B cell (primary cell): Measurements from ENCODE around the gene LRP1. TPM values are rescaled to one million over a fixed set of nuclear protein-coding genes. Genes with fewer than 3 reads are reported as not detected.

Experiments
- ATAC-seq: fragments of 200-7000 bp; cut with Tn5 transposase; one replicate; pipeline ENCODE4 v1.10.0; 2021; ENCODE audit warnings: low read depth, mild to moderate bottlenecking, moderate number of reproducible peaks, moderate library complexity
- CTCF ChIA-PET: fragments of 350-600 bp; sonication (Branson Sonifier 250); formaldehyde crosslinking; loops from one replicate; lab custom pipeline; 2021; ENCODE audit warnings: antibody characterized with exemption, inconsistent platforms; lab: Charles Lee
- POLR2A ChIA-PET: fragments of 350-600 bp; sonication (Branson Sonifier 250); formaldehyde crosslinking; loops from one replicate; lab custom pipeline; 2021; ENCODE audit warnings: antibody characterized with exemption; lab: Charles Lee
- DNase-seq: peaks from one replicate; pipeline ENCODE4 v3.0.0; 2013
- H2AFZ ChIP-seq: 2 replicates; pipeline ENCODE4 v1.6.1; 2012; ENCODE audit warnings: mild to moderate bottlenecking, low read depth, low read length; ENCODE audit not compliant: insufficient read depth, poor library complexity, severe bottlenecking
- H3K27ac ChIP-seq, 2 donors: 1 replicate in 1 of 2; 2 replicates in 1 of 2; pipeline ENCODE4 v1.5.1; 2012 to 2013; ENCODE audit warnings: low read length in 2 of 2, mild to moderate bottlenecking in 2 of 2, moderate library complexity in 1 of 2
- H3K27me3 ChIP-seq, 4 experiments: fragments of 200-600 bp in 1 of 4; sonication (generic) in 1 of 4; replicated peaks in 1 of 4; 1 replicate in 2 of 4; 2 replicates in 2 of 4; pipeline versions ENCODE4 v1.6.1 to v1.7.0; 2013 to 2016; ENCODE audit warnings: low read length in 3 of 4, mild to moderate bottlenecking in 2 of 4, mixed read lengths in 1 of 4, moderate library complexity in 1 of 4; ENCODE audit not compliant: insufficient read depth in 4 of 4, control insufficient read depth in 3 of 4; ENCODE audit errors: control extremely low read depth in 1 of 4
- H3K36me3 ChIP-seq, 2 experiments: replicated peaks in 1 of 2; 1 replicate in 1 of 2; 2 replicates in 1 of 2; pipeline versions ENCODE4 v1.6.1 to v1.7.1; 2013; ENCODE audit warnings: low read length in 1 of 2; ENCODE audit not compliant: insufficient read depth in 2 of 2, control insufficient read depth in 1 of 2; ENCODE audit errors: control extremely low read depth in 1 of 2, extremely low read depth in 1 of 2
- H3K4me1 ChIP-seq, 2 donors: fragments of 200-600 bp in 1 of 2; sonication (generic) in 1 of 2; 1 replicate in 1 of 2; 2 replicates in 1 of 2; pipeline versions ENCODE4 v1.5.1 to v1.6.1; 2013 to 2017; ENCODE audit warnings: low read length in 2 of 2; ENCODE audit not compliant: control insufficient read depth in 2 of 2, insufficient read depth in 2 of 2
- H3K4me2 ChIP-seq: replicated peaks from 2 replicates; pipeline ENCODE3; 2012; ENCODE audit warnings: mild to moderate bottlenecking, low read depth, low read length; ENCODE audit not compliant: poor library complexity, severe bottlenecking
- H3K4me3 ChIP-seq, 5 experiments: fragments of 200-600 bp in 1 of 5; sonication (generic) in 1 of 5; 1 replicate in 3 of 5; 2 replicates in 2 of 5; pipeline versions ENCODE4 v1.5.1 to v1.7.0; 2011 to 2016; ENCODE audit warnings: low read length in 4 of 5, mild to moderate bottlenecking in 4 of 5, low read depth in 2 of 5, control low read depth in 1 of 5, moderate library complexity in 1 of 5; ENCODE audit not compliant: insufficient read depth in 1 of 5; ENCODE audit errors: control extremely low read depth in 1 of 5, extremely low read depth in 1 of 5
- H3K79me2 ChIP-seq: fragments of 200-600 bp; sonication (generic); one replicate; pipeline ENCODE4 v1.6.0; 2016; ENCODE audit warnings: low read length; ENCODE audit not compliant: control insufficient read depth, insufficient read depth
- H3K9ac ChIP-seq: fragments of 200-600 bp; sonication (generic); 2 replicates; pipeline ENCODE4 v1.6.1; 2017; ENCODE audit warnings: mild to moderate bottlenecking, low read length, moderate library complexity
- H3K9me3 ChIP-seq, 3 donors: one replicate each; pipeline versions ENCODE4 v1.6.1 to v1.7.1; 2013; ENCODE audit warnings: low read length in 2 of 3; ENCODE audit not compliant: control insufficient read depth in 2 of 3, insufficient read depth in 1 of 3; ENCODE audit errors: control extremely low read depth in 1 of 3
- H4K20me1 ChIP-seq: 2 replicates; pipeline ENCODE4 v1.6.0; 2012; ENCODE audit warnings: mild to moderate bottlenecking, low read length; ENCODE audit not compliant: insufficient read depth, control insufficient read depth, poor library complexity, severe bottlenecking
- H3K27ac Mint-ChIP-seq: one replicate; pipeline ENCODE4 v1.8.0; 2021; ENCODE audit warnings: mixed read lengths
- H3K27me3 Mint-ChIP-seq: one replicate; pipeline ENCODE4 v1.8.0; 2021; ENCODE audit warnings: mixed read lengths
- H3K4me1 Mint-ChIP-seq: one replicate; pipeline ENCODE4 v1.8.0; 2021; ENCODE audit warnings: mixed read lengths
- H3K4me3 Mint-ChIP-seq: one replicate; pipeline ENCODE4 v1.8.0; 2021; ENCODE audit warnings: mixed read lengths
- H3K9me3 Mint-ChIP-seq: one replicate; pipeline ENCODE4 v1.8.0; 2022; ENCODE audit warnings: mixed read lengths; ENCODE audit not compliant: insufficient read depth
- EZH2 ChIP-seq: IDR thresholded peaks from 2 replicates; pipeline ENCODE4 v1.6.1; 2012; ENCODE audit warnings: borderline replicate concordance, low read depth, mild to moderate bottlenecking, moderate library complexity, low read length; ENCODE audit not compliant: insufficient read depth, poor library complexity, severe bottlenecking
- WGBS: methylation state at CpG from one replicate; pipeline ENCODE4 v1.1.5; 2013; ENCODE audit warnings: missing lambda C conversion rate; ENCODE audit not compliant: insufficient coverage; 5-methylcytosine and 5-hydroxymethylcytosine counted together
- intact Hi-C: fragments of 100-400 bp; cut with micrococcal nuclease; formaldehyde crosslinking; loops from one replicate; pipeline ENCODE4 v1.10.0; 2022
- polyA plus RNA-seq: library from polyadenylated mRNA; depleted of rRNA; stranded (reverse); fragments of >200 nt; gene quantifications from 2 replicates; pipeline ENCODE4 v1.2.3, GENCODE V29; 2012
- total RNA-seq, 2 donors: library from RNA; stranded (reverse); fragments of 120-200 nt in 1 of 2; gene quantifications; 1 replicate in 1 of 2; 2 replicates in 1 of 2; pipeline versions ENCODE4 v1.2.3 to v1.2.4, GENCODE V29; 2013 to 2022
- TF ChIP-seq, protein P1 (sequence below): fragments of 200-600 bp; IDR thresholded peaks from one replicate; pipeline ENCODE4 v1.8.0; 2022; ENCODE audit warnings: antibody characterized with exemption, mild to moderate bottlenecking

The LRP1 gene
- total and polyA plus RNA-seq, 2 donors (not counting 1 experiment from before 2014, with no cell fraction given), result 2.0 to 4.1 TPM

- Histone ChIP-seq H4K20me1 (no peaks in the 10 kb centered on the region), H3K4me3 (no peak overlapping the region), H3K79me2 (no peaks in the 10 kb centered on the region), H3K4me2 (no peak overlapping the region), H3K9ac (no peak overlapping the region), H3K27ac (no peak overlapping the region), H3K27me3 (no peaks in the 10 kb centered on the region), H3K4me1 (peaks cover 4 to 14% of the 10 kb centered on the region in 2 donors), H2AFZ (no peak overlapping the region), H3K9me3 (peaks cover 0 to 3% (median 0%) of the 10 kb centered on the region in 3 donors), H3K36me3 (no peaks in the 10 kb centered on the region)
- Mint-ChIP-seq H3K27ac (no peak overlapping the region), H3K27me3 (peaks cover 9% of the 10 kb centered on the region), H3K9me3 (no peaks in the 10 kb centered on the region), H3K4me1 (peaks cover 9% of the 10 kb centered on the region), H3K4me3 (no peak overlapping the region)
- no peak for DNase-seq
- intact Hi-C loops, result no loop called here
- ChIA-PET POLR2A (no interaction called here), CTCF (interaction anchor here (1.1 to 1.2 kb wide), 2 partner anchors 24 to 33 kb away, joined by 3 to 4 read pairs; no protein-coding TSS in a partner anchor)
- TF ChIP-seq, protein P1, sequence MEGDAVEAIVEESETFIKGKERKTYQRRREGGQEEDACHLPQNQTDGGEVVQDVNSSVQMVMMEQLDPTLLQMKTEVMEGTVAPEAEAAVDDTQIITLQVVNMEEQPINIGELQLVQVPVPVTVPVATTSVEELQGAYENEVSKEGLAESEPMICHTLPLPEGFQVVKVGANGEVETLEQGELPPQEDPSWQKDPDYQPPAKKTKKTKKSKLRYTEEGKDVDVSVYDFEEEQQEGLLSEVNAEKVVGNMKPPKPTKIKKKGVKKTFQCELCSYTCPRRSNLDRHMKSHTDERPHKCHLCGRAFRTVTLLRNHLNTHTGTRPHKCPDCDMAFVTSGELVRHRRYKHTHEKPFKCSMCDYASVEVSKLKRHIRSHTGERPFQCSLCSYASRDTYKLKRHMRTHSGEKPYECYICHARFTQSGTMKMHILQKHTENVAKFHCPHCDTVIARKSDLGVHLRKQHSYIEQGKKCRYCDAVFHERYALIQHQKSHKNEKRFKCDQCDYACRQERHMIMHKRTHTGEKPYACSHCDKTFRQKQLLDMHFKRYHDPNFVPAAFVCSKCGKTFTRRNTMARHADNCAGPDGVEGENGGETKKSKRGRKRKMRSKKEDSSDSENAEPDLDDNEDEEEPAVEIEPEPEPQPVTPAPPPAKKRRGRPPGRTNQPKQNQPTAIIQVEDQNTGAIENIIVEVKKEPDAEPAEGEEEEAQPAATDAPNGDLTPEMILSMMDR, result no peak
- TF ChIP-seq EZH2, result no peak
- WGBS, result 94% methylated on average over 3 of the region's 5 CpGs
- no peak for ATAC-seq
These were observed 29.4 kb downstream of the LRP1 start for GRCh38 chr12:57157588-57158173.

DNA sequence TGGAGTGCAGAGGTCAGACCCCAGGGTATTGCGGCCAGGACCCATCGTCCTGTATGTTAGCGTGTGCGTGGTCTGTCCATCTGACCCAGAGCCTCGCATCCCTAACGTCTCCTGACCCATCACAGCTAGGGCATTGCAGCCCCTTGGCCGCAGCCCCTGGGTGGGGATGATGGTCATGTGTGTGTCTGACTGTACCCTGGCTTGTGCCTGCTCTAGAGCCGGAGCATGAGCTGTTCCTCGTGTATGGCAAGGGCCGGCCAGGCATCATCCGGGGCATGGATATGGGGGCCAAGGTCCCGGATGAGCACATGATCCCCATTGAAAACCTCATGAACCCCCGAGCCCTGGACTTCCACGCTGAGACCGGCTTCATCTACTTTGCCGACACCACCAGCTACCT lies 29.9 kb downstream of the LRP1 start:
- DNase-seq, result no peak
- POLR2A ChIA-PET, result no interaction called here
- 98% methylated on average over 14 of the region's 16 CpGs for WGBS

More for the DNA sequence above, 29.9 kb downstream of the LRP1 start:
- no peaks in the 10 kb centered on the region for H3K36me3 ChIP-seq
- H3K4me2 ChIP-seq, result no peak overlapping the region
- H3K4me1 ChIP-seq, result peaks cover 4 to 14% of the 10 kb centered on the region in 2 donors
- H3K9ac ChIP-seq, result no peak overlapping the region
- no peak overlapping the region for H3K4me3 Mint-ChIP-seq
- CTCF ChIA-PET, result interaction anchor here (1.1 to 1.2 kb wide), 2 partner anchors 23 to 34 kb away, joined by 3 to 4 read pairs; no protein-coding TSS in a partner anchor
- no peak overlapping the region for H2AFZ ChIP-seq
- no peak for TF ChIP-seq EZH2
- TF ChIP-seq, protein P1, result no peak
- H3K4me1 Mint-ChIP-seq, result peaks cover 9% of the 10 kb centered on the region
- no peaks in the 10 kb centered on the region for H3K27me3 ChIP-seq
- no peak for ATAC-seq
- no peaks in the 10 kb centered on the region for H3K79me2 ChIP-seq
- H3K9me3 ChIP-seq, result peaks cover 0 to 3% (median 0%) of the 10 kb centered on the region in 3 donors
- H3K27ac Mint-ChIP-seq, result no peak overlapping the region
- intact Hi-C loops, result no loop called here
- H4K20me1 ChIP-seq, result no peaks in the 10 kb centered on the region
- no peak overlapping the region for H3K27ac ChIP-seq
- H3K4me3 ChIP-seq, result no peak overlapping the region
- H3K9me3 Mint-ChIP-seq, result no peaks in the 10 kb centered on the region
- peaks cover 9% of the 10 kb centered on the region for H3K27me3 Mint-ChIP-seq
